K562 (cell line): ENCODE results near the gene SLC2A9. TPM values are rescaled to one million over a fixed set of nuclear protein-coding genes. Genes with fewer than 3 reads are reported as not detected.

Experiments
- ATAC-seq: fragments of 200-7000 bp; cut with Tn5 transposase; 3 replicates; pipeline ENCODE4 v1.9.1; 2020; ENCODE audit warnings: moderate library complexity
- BruUV-seq: library from RNA; stranded (reverse); fragments of 400-500 nt; replicated peaks from 2 replicates; lab custom pipeline; 2021; lab: Mats Ljungman, UMichigan
- CTCF ChIA-PET: fragments of 300-600 bp; formaldehyde crosslinking; extraction: SDS; loops from one replicate; lab custom pipeline; 2021; ENCODE audit warnings: low intra/inter-chr PET ratio; lab: Yijun Ruan, JAX
- POLR2A ChIA-PET: fragments of 300-600, 350-650 bp; sonication (Branson Sonifier 250); formaldehyde crosslinking; extraction: SDS; loops from one replicate; lab custom pipeline; 2021; ENCODE audit warnings: antibody characterized with exemption, inconsistent platforms; lab: Yijun Ruan, JAX
- DNase-seq, 4 experiments: peaks; one replicate each; pipeline versions ENCODE4 v3.0.0 to v3.0.0-alpha.2; 2011 to 2018; ENCODE audit warnings: low spot score in 3 of 4, mixed read lengths in 3 of 4; ENCODE audit errors: extremely low read depth in 1 of 4
- FAIRE-seq: peaks from 2 replicates; lab custom pipeline; 2011; peaks lifted over from hg19 to GRCh38; lab: Jason Lieb, UNC
- H2AFZ ChIP-seq: 2 replicates; pipeline ENCODE4 v1.6.0; 2011; ENCODE audit warnings: low read depth, low read length, control low read depth, inconsistent platforms
- H3K27ac ChIP-seq: fragments of 200-600 bp; 3 replicates; pipeline ENCODE4 v1.8.0; 2011; ENCODE audit warnings: low read depth, mild to moderate bottlenecking, control low read depth, inconsistent platforms, low read length, moderate library complexity, mixed read lengths; ENCODE audit errors: extremely low read depth
- H3K27me3 ChIP-seq, 2 experiments: fragments of 300-600 bp in 1 of 2; 2 replicates in 1 of 2; 3 replicates in 1 of 2; pipeline versions ENCODE4 v1.6.0 to v1.8.0; 2011; ENCODE audit warnings: inconsistent platforms in 2 of 2, low read length in 2 of 2, mild to moderate bottlenecking in 1 of 2, mixed read lengths in 1 of 2, moderate library complexity in 1 of 2; ENCODE audit not compliant: control insufficient read depth in 2 of 2, insufficient read depth in 2 of 2
- H3K36me3 ChIP-seq: fragments of 300-600 bp; 3 replicates; pipeline ENCODE4 v1.8.0; 2011; ENCODE audit warnings: mild to moderate bottlenecking, low read length, inconsistent platforms; ENCODE audit not compliant: control insufficient read depth, insufficient read depth
- H3K4me1 ChIP-seq, 2 experiments: fragments of 200-600 bp in 1 of 2; replicated peaks in 1 of 2; 2 replicates in 1 of 2; 3 replicates in 1 of 2; pipeline versions ENCODE4 v1.5.1 to v1.8.0; 2011; ENCODE audit warnings: inconsistent platforms in 2 of 2, low read length in 2 of 2, mild to moderate bottlenecking in 1 of 2, mixed read lengths in 1 of 2, moderate library complexity in 1 of 2; ENCODE audit not compliant: control insufficient read depth in 2 of 2, insufficient read depth in 2 of 2
- H3K4me2 ChIP-seq: 2 replicates; pipeline ENCODE4 v1.6.1; 2011; ENCODE audit warnings: low read length, control low read depth, inconsistent platforms, mixed read lengths; ENCODE audit not compliant: insufficient read depth
- H3K4me3 ChIP-seq: fragments of 200-600 bp; sonication (generic), shearing (Covaris generic); 2 replicates; pipeline ENCODE4 v1.5.1; 2016; ENCODE audit warnings: control low read depth, inconsistent platforms
- H3K79me2 ChIP-seq: fragments of 200-600 bp; 3 replicates; pipeline ENCODE4 v1.8.0; 2011; ENCODE audit warnings: low read length, inconsistent platforms; ENCODE audit not compliant: control insufficient read depth, insufficient read depth
- H3K9ac ChIP-seq, 2 experiments: 2 replicates each; pipeline versions ENCODE4 v1.6.0 to v1.6.1; 2011; ENCODE audit warnings: low read depth in 2 of 2, low read length in 2 of 2, control low read depth in 1 of 2, inconsistent platforms in 1 of 2, mild to moderate bottlenecking in 1 of 2, mixed read lengths in 1 of 2; ENCODE audit not compliant: insufficient read depth in 1 of 2
- H3K9me1 ChIP-seq: one replicate; pipeline ENCODE4 v1.6.0; 2011; ENCODE audit warnings: inconsistent platforms, mild to moderate bottlenecking, low read length, moderate library complexity; ENCODE audit not compliant: control insufficient read depth, insufficient read depth
- H3K9me3 ChIP-seq: replicated peaks from 2 replicates; pipeline ENCODE4 v1.5.1; 2011; ENCODE audit warnings: low read depth, low read length, inconsistent platforms; ENCODE audit not compliant: control insufficient read depth, insufficient read depth
- H4K20me1 ChIP-seq: replicated peaks from 2 replicates; pipeline ENCODE4 v1.6.1; 2011; ENCODE audit warnings: low read length, inconsistent platforms, mixed read lengths; ENCODE audit not compliant: control insufficient read depth, insufficient read depth
- BRF1 ChIP-seq: IDR thresholded peaks from 3 replicates; pipeline ENCODE4 v1.6.1; 2011; ENCODE audit warnings: borderline replicate concordance, mild to moderate bottlenecking; ENCODE audit not compliant: insufficient read length; ENCODE audit errors: extremely low read depth
- CAMTA2 ChIP-seq: fragments of 250-450 bp; sonication (Bioruptor Pico); conservative IDR thresholded peaks from 2 replicates; pipeline ENCODE4 v1.5.1; 2022
- HDAC1 ChIP-seq, 2 experiments: fragments of 450-650 bp; IDR thresholded peaks; 2 replicates each; pipeline ENCODE4 v1.6.1; 2016 to 2017; ENCODE audit warnings: inconsistent platforms in 1 of 2, mild to moderate bottlenecking in 1 of 2, moderate library complexity in 1 of 2
- KLF13 ChIP-seq: fragments of 450-650 bp; IDR thresholded peaks from 2 replicates; pipeline ENCODE4 v1.6.1; 2016; ENCODE audit warnings: missing genetic modification characterization, low read depth, mild to moderate bottlenecking, missing compliant biosample characterization, moderate library complexity, borderline replicate concordance
- NFATC3 ChIP-seq: fragments of 450-650 bp; IDR thresholded peaks from 2 replicates; pipeline ENCODE4 v1.6.1; 2017; ENCODE audit warnings: mild to moderate bottlenecking
- NR2C2 ChIP-seq, 2 experiments: fragments of 200-800 bp in 1 of 2; sonication (Bioruptor generic) in 1 of 2; sonication (generic) in 1 of 2; formaldehyde crosslinking in 1 of 2; IDR thresholded peaks; 2 replicates each; pipeline versions ENCODE4 v1.6.1 to v1.8.0; 2016 to 2022; ENCODE audit warnings: mild to moderate bottlenecking in 1 of 2, missing compliant biosample characterization in 1 of 2, missing genetic modification characterization in 1 of 2, missing genetic modification reagents in 1 of 2
- RBM25 ChIP-seq: fragments of 200-400 bp; formaldehyde crosslinking; IDR thresholded peaks from 2 replicates; pipeline ENCODE4 v1.6.1; 2018; ENCODE audit warnings: low read length, low read depth, moderate library complexity; ENCODE audit not compliant: severe bottlenecking
- SPI1 ChIP-seq: IDR thresholded peaks from 2 replicates; pipeline ENCODE4 v1.6.1; 2011; ENCODE audit warnings: low read depth, low read length, control low read depth, borderline replicate concordance
- TAF15 ChIP-seq: fragments of 200-400 bp; formaldehyde crosslinking; IDR thresholded peaks from 2 replicates; pipeline ENCODE4 v1.6.1; 2017; ENCODE audit warnings: mild to moderate bottlenecking, low read depth, low read length, moderate library complexity
- U2AF1 ChIP-seq: fragments of 200-400 bp; formaldehyde crosslinking; optimal IDR thresholded peaks from 2 replicates; pipeline ENCODE3; 2017; ENCODE audit warnings: mild to moderate bottlenecking, low read depth, low read length, moderate library complexity
- ZNF146 ChIP-seq: IDR thresholded peaks from one replicate; pipeline ENCODE4 v1.6.1; 2018; ENCODE audit warnings: missing compliant biosample characterization; ENCODE audit not compliant: unreplicated experiment
- ZNF239 ChIP-seq: fragments of 250-450 bp; sonication (Bioruptor Pico); IDR thresholded peaks from 2 replicates; pipeline ENCODE4 v1.4.0; 2020; ENCODE audit warnings: mild to moderate bottlenecking
- ZNF696 ChIP-seq: fragments of 250-450 bp; sonication (Bioruptor Pico); conservative IDR thresholded peaks from 2 replicates; pipeline ENCODE4 v1.4.0; 2020; ENCODE audit warnings: mild to moderate bottlenecking, moderate library complexity
- WGBS: fragments of 100-300 bp; shearing (Covaris generic); methylation state at CpG from one replicate; pipeline ENCODE4 v1.1.6; 2016; ENCODE audit warnings: low coverage, mixed read lengths; ENCODE audit not compliant: insufficient coverage; ENCODE audit errors: missing lambda C conversion rate; 5-methylcytosine and 5-hydroxymethylcytosine counted together
- in situ Hi-C: fragments of 300-500 bp; cut with MboI; formaldehyde crosslinking; loops from 4 replicates; pipeline ENCODE4 v1.15.0; 2018; ENCODE audit warnings: inconsistent platforms, mixed read lengths
- intact Hi-C: fragments of 100-400 bp; cut with micrococcal nuclease; formaldehyde crosslinking; loops from 2 replicates; pipeline ENCODE4 v1.14.2; 2022
- polyA plus RNA-seq, 8 experiments: library from polyadenylated mRNA; depleted of rRNA in 4 of 8; stranded (reverse) in 5 of 8; unstranded in 3 of 8; fragments of >200 nt; fragmentation: Nextera tagmentation in 2 of 8; fragmentation: Illumina TruSeq in 1 of 8; extraction: Ambion mirVana in 2 of 8; extraction: Trizol in 1 of 8; gene quantifications; 2 replicates each; pipeline versions ENCODE4 v1.2.1 to v1.2.3, GENCODE V29; 2011 to 2014; ENCODE audit warnings: inconsistent platforms in 1 of 8, missing spikeins in 1 of 8
- total RNA-seq, 7 experiments: library from RNA; depleted of rRNA in 6 of 7; stranded (reverse); fragments of >200 nt in 6 of 7; fragmentation: Illumina TruSeq in 2 of 7; extraction: Trizol in 2 of 7; gene quantifications; 2 replicates each; pipeline versions ENCODE4 v1.2.1 to v1.2.3, GENCODE V29; 2011 to 2021; ENCODE audit warnings: low replicate concordance in 1 of 7
- TF ChIP-seq, protein P1 (sequence below): fragments of 200-800 bp; sonication (Bioruptor generic); IDR thresholded peaks from 2 replicates; pipeline ENCODE4 v1.6.1; 2017; ENCODE audit warnings: missing genetic modification characterization, missing compliant biosample characterization

SLC2A9 gene
- total and polyA plus RNA-seq, 9 of the 15 experiments (the other 6 are each of a cell fraction or from before 2014, with no cell fraction given): 0.15 to 1.9 (median 0.76) TPM

DNA sequence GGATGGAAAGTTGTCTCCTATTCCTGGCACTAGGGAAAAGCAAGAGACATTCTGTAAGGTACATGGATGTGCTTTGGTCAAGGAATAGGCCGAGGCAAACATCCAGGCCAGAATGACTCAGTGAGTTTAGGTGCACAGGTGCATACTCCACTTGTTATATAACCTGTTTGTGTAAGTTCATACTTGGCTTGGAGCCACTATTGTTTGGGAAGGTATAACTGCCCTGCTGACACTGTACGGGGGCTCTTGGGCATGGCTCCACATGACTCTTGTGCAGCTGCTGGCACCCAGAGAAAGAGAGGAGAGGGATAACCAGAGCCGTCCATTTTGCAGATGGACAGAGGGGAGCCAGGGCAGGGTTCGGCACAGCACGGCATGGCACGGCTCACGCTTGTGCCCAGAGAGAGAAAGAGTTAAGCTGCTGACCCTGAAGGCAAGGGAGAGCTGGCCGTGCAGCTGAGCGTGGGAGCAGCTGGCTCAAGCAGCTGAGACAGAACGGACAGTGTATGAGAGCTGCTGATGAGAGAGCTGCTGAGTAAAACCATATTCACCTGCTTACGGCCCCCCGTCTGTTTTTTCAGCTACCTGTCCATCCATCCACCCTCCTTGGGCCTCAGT, 98.0 kb downstream of the SLC2A9 start:
- no peaks in the 10 kb centered on the region for H3K9me3 ChIP-seq
- intact Hi-C loops (loop anchor here (10.0 kb wide), 1 partner anchor 219 kb away; no protein-coding TSS in a partner anchor), in situ Hi-C loops (no loop called here)
- H3K4me2 ChIP-seq: no peak overlapping the region
- BruUV-seq: no TSS peak
- ATAC-seq (no peak), DNase-seq (no peak)
- no peaks in the 10 kb centered on the region; a peak in 1 of 5 replicates for H3K4me1 ChIP-seq
- H2AFZ ChIP-seq: no peak overlapping the region
- WGBS: 7% methylated on average over 12 of the region's 12 CpGs
- H4K20me1 ChIP-seq: no peaks in the 10 kb centered on the region
- TF ChIP-seq CAMTA2 (CRISPR knock-in tag) (no peak), RBM25 (peak; percentile 62)
- TF ChIP-seq, all 486 proteins: peak for 1
- Histone ChIP-seq H3K27me3 (peaks cover 0 to 29% of the 10 kb centered on the region in 2 experiments; a peak in 3 of 5 replicates), H3K9me1 (no peaks in the 10 kb centered on the region), H3K27ac (no peak overlapping the region), H3K4me3 (no peak overlapping the region), H3K36me3 (no peaks in the 10 kb centered on the region), H3K79me2 (no peaks in the 10 kb centered on the region), H3K9ac (no peak overlapping the region)
- CTCF ChIA-PET: interaction anchor here (0.6 to 0.7 kb wide), 2 partner anchors 234 to 808 kb away, joined by 3 read pairs; no protein-coding TSS in a partner anchor
- POLR2A ChIA-PET: no interaction called here
- no peak for FAIRE-seq

- H3K36me3 ChIP-seq: no peaks in the 10 kb centered on the region
- H3K4me1 ChIP-seq: no peaks in the 10 kb centered on the region; a peak in 1 of 5 replicates
- H3K79me2 ChIP-seq: no peaks in the 10 kb centered on the region
- DNase-seq (no peak), ATAC-seq (no peak), FAIRE-seq (no peak)
- peaks cover 0 to 29% of the 10 kb centered on the region in 2 experiments; a peak in 3 of 5 replicates for H3K27me3 ChIP-seq
- POLR2A ChIA-PET: no interaction called here
- H3K9me3 ChIP-seq: no peaks in the 10 kb centered on the region
- no peaks in the 10 kb centered on the region for H3K9me1 ChIP-seq
- H3K4me3 ChIP-seq: no peak overlapping the region
- intact Hi-C loops (loop anchor here (10.0 kb wide), 1 partner anchor 217 kb away; no protein-coding TSS in a partner anchor), in situ Hi-C loops (no loop called here)
- no TSS peak for BruUV-seq
- 0% methylated on average over 6 of the region's 6 CpGs for WGBS
- H3K9ac ChIP-seq: no peak overlapping the region
- H3K27ac ChIP-seq: no peak overlapping the region
- TF ChIP-seq KLF13 (tag): no peak
- TF ChIP-seq NFATC3: no peak
- no peak for TF ChIP-seq BRF1
- TF ChIP-seq, protein P1, sequence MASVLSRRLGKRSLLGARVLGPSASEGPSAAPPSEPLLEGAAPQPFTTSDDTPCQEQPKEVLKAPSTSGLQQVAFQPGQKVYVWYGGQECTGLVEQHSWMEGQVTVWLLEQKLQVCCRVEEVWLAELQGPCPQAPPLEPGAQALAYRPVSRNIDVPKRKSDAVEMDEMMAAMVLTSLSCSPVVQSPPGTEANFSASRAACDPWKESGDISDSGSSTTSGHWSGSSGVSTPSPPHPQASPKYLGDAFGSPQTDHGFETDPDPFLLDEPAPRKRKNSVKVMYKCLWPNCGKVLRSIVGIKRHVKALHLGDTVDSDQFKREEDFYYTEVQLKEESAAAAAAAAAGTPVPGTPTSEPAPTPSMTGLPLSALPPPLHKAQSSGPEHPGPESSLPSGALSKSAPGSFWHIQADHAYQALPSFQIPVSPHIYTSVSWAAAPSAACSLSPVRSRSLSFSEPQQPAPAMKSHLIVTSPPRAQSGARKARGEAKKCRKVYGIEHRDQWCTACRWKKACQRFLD: no peak
- TF ChIP-seq NR2C2 (CRISPR knock-in tag; IDR thresholded peaks at IDR 0.05): no peak
- no peak for TF ChIP-seq NR2C2 (tag; IDR thresholded peaks at IDR 0.05)
- no peak for TF ChIP-seq ZNF239 (CRISPR knock-in tag)
- no peak for TF ChIP-seq U2AF1
- TF ChIP-seq TAF15: no peak
- TF ChIP-seq SPI1: no peak
- no peak for TF ChIP-seq ZNF146 (CRISPR knock-in tag)
- TF ChIP-seq HDAC1 (IDR thresholded peaks at IDR 0.05): no peak
- TF ChIP-seq ZNF696 (CRISPR knock-in tag): no peak
- CTCF ChIA-PET: no interaction called here
- H4K20me1 ChIP-seq: no peaks in the 10 kb centered on the region
- H3K4me2 ChIP-seq: no peak overlapping the region
- no peak overlapping the region for H2AFZ ChIP-seq
These were observed 100.0 kb downstream of the SLC2A9 start for GRCh38 chr4:9921326-9921725.
